ENCODE data around the gene PALM3. TPM values are rescaled to one million over a fixed set of nuclear protein-coding genes. Genes with fewer than 3 reads are reported as not detected.
A peak's percentile ranks its signal among the peaks of the same experiment; 100 is the strongest.

The PALM3 gene
- total RNA-seq, 2 experiments from 2014 or later = 0.25 TPM; not detected in 1

DNA sequence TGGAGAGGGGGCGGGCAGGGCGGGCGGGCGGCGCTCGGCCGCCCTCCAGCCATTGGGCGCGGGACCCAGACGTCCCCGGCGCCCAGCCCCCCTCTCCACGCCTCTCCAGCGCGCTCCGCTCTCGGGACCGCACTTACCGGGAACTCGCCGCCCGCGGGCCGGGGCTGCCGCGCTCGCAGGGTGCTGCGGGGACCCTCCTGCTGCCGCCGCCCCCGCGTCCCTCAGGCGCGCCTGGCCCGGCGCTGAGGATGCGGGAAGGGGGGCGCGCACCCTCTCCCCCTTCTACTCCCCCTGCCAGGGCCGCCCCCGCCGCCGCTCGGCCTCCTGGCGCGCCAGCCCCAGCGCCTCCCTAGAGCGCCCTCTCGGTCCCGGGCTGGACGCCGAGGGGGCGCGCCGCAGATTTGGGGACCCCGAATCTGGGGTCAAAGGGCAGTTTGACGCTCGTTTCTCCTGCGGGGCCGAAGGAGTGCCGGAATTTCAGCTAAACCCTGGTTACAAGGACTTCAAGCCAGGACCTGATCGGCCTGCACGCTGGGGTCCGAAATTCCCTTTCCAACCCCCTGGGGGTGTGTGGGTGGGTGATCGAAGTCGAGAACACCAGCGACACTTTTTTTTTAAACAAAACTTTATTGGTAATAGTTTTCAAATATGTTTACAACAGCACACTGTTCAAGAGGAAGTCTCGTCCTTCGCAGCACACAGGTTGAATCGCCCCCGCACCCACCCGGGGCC is 29.4 kb upstream of the PALM3 start:
- Mint-ChIP-seq H3K36me3 (ENCODE audit: low read depth) (peaks cover 33% of the 10 kb centered on the region), H3K9me3 (peaks cover 4% of the 10 kb centered on the region), H3K27me3 (no peaks in the 10 kb centered on the region), H3K4me1 (ENCODE audit: low read depth) (peaks cover 27% of the 10 kb centered on the region), H3K4me3 (peak overlapping the region; percentile 100), H3K27ac (peak overlapping the region; percentile 87)
- H3K4me3 ChIP-seq (ENCODE audit: low read length) = peak overlapping the region; percentile 71
- H3K27ac ChIP-seq (ENCODE audit: low read depth in 1 of 2, low read length in 2 of 2) = peak overlapping the region; percentile 43 to 84
- H3K9me3 ChIP-seq (ENCODE audit: control insufficient read depth in 1 of 2, insufficient read depth in 1 of 2, low read length in 2 of 2) = peaks cover 5 to 7% of the 10 kb centered on the region in 2 experiments
- CTCF ChIA-PET = interaction anchor here (0.6 to 2.2 kb wide), 3 partner anchors 19 to 304 kb away, joined by 3 to 8 read pairs (median 5); partner anchors contain the start of genes ASF1B and MISP3
- H3K4me1 ChIP-seq (ENCODE audit: insufficient read depth, low read length) = peaks cover 21% of the 10 kb centered on the region
- TF ChIP-seq, protein P1, sequence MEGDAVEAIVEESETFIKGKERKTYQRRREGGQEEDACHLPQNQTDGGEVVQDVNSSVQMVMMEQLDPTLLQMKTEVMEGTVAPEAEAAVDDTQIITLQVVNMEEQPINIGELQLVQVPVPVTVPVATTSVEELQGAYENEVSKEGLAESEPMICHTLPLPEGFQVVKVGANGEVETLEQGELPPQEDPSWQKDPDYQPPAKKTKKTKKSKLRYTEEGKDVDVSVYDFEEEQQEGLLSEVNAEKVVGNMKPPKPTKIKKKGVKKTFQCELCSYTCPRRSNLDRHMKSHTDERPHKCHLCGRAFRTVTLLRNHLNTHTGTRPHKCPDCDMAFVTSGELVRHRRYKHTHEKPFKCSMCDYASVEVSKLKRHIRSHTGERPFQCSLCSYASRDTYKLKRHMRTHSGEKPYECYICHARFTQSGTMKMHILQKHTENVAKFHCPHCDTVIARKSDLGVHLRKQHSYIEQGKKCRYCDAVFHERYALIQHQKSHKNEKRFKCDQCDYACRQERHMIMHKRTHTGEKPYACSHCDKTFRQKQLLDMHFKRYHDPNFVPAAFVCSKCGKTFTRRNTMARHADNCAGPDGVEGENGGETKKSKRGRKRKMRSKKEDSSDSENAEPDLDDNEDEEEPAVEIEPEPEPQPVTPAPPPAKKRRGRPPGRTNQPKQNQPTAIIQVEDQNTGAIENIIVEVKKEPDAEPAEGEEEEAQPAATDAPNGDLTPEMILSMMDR (IDR thresholded peaks at IDR 0.05) = peak; percentile 27
- peaks cover 12% of the 10 kb centered on the region for H3K36me3 ChIP-seq (ENCODE audit: insufficient read depth, low read length)
- DNase-seq = peak; percentile 37 to 85 (median 58)
- ATAC-seq (ENCODE audit: poor library complexity) = peak; percentile 49
- POLR2A ChIA-PET = interaction anchor here (0.8 to 3.6 kb wide), 9 partner anchors 9 to 1300 kb away, joined by 3 to 39 read pairs (median 6); partner anchors contain the start of genes ASF1B, IL27RA, JUNB and MISP3
- intact Hi-C loops (cut with DNase I, micrococcal nuclease) = loop anchor here in 1 of 2 experiments (1.0 kb wide), 1 partner anchor 26 kb away; the partner anchor contains the start of gene PRKACA
- H3K27me3 ChIP-seq (ENCODE audit: control insufficient read depth in 1 of 2, insufficient read depth in 2 of 2, low read length in 2 of 2) = no peaks in the 10 kb centered on the region

DNA sequence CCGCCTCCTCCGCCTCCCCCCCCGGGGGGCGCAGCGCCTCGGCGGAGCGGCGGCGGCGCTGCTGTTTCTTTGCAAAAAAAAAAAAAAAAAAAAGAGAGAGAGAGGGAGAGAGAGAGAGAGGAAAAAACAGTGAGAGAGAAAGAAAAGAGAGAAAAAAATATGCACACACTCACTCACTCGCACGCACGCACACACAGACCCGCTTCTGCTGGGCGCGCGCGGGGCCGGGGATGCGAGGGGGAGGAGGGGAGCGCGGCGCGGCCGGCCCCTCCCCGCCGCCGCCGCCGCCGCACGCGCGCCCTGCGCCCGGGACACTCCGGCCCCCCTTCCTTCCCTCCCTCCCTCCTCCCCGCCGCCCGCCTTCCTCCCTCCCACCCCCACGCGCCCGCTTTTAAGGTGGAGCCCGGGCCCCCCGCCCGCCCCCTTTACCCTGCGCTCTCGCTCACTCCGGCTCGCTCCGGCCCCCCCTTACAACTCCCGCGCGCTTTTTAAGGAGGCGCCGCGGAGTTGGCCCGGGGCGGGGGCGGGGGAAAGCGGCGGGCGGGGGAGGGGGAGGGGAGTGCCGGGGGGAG is 28.7 kb upstream of the PALM3 start, which contains the start of gene SAMD1:
TSS of gene SAMD1 (minus strand) at position 243 of the 572 bp plus-strand sequence.
- Mint-ChIP-seq H3K36me3 (ENCODE audit: low read depth) (peaks cover 33% of the 10 kb centered on the region), H3K4me3 (peak within 1 kb of the TSS; percentile 100), H3K27me3 (no peaks in the 10 kb centered on the region), H3K9me3 (peaks cover 4% of the 10 kb centered on the region), H3K4me1 (ENCODE audit: low read depth) (peaks cover 27% of the 10 kb centered on the region), H3K27ac (peak within 1 kb of the TSS; percentile 87)
- DNase-seq (peak; percentile 75 to 95 (median 87)), ATAC-seq (ENCODE audit: poor library complexity) (peak; percentile 62)
- Histone ChIP-seq H3K4me3 (ENCODE audit: low read length) (peak within 1 kb of the TSS; percentile 71), H3K4me1 (ENCODE audit: insufficient read depth, low read length) (peaks cover 21% of the 10 kb centered on the region), H3K36me3 (ENCODE audit: insufficient read depth, low read length) (peaks cover 12% of the 10 kb centered on the region), H3K27me3 (ENCODE audit: control insufficient read depth in 1 of 2, insufficient read depth in 2 of 2, low read length in 2 of 2) (no peaks in the 10 kb centered on the region), H3K9me3 (ENCODE audit: control insufficient read depth in 1 of 2, insufficient read depth in 1 of 2, low read length in 2 of 2) (peaks cover 5 to 7% of the 10 kb centered on the region in 2 experiments), H3K27ac (ENCODE audit: low read depth in 1 of 2, low read length in 2 of 2) (peak within 1 kb of the TSS; percentile 43 to 84)
- ChIA-PET POLR2A (interaction anchor here (0.9 to 3.6 kb wide), 7 partner anchors 9 to 973 kb away, joined by 3 to 39 read pairs (median 3); partner anchors contain the start of genes ASF1B, NACC1 and PRKACA), CTCF (interaction anchor here (1.0 to 3.9 kb wide), 3 partner anchors 18 to 46 kb away, joined by 5 to 14 read pairs (median 8); partner anchors contain the start of genes ASF1B and MISP3)
- TF ChIP-seq, protein P1 (IDR thresholded peaks at IDR 0.05) = no peak
- intact Hi-C loops (cut with DNase I, micrococcal nuclease) = loop anchor here in 1 of 2 experiments (1.0 kb wide), 1 partner anchor 27 kb away; the partner anchor contains the start of gene PRKACA

Data from CD4-positive, alpha-beta T cell (primary cell).